ENCODE results near the gene FBP1.
"Not testable (repeated sequence)": the region's sequence is repeated elsewhere in the genome, so short reads cannot be mapped to it uniquely, and the experiment has no call there.

FBP1 gene

DNA sequence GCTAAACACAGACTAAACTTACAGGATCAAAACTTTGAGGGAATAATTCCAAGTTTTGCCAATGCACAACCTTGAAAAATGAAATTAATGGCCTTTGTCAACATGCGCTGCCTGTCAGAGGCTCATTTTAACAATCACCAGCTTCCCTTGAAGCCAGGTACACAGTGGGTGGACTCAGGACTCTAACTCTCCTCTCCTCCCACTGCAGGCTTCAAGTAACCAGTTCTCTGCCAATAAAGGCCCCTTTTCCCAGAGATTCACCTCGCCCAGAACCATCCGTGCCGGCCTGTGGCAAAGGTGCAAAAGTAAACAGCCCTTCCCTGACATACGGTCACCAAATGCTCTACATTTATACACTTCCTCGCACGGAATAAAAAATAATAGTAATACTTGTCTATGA lies 27.2 kb downstream of the FBP1 start:
- FAIRE-seq, result no peak

DNA sequence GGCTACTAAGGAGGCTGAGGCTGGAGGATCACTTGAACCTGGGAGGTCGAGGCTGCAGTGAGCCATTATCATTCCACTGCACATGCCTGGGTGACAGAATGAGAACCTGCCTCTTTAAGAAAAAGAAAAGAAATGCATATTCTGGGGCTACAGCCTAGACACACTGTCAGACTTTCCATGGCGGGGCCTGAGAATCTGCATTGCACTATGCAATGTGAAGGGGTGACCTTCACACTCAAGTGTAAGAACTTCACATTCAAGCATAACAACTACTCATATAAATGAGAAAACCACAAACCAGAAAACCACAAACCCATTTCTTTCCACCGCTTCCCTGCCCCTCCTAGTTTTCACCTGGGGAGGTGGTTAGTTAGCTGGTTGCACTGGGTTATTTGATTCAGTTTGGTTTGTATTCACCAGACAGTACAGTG lies 27.7 kb downstream of the FBP1 start:
- no peak for FAIRE-seq

- FAIRE-seq, result no peak
These were observed 29.1 kb downstream of the FBP1 start for GRCh38 chr9:94610181-94610606.

- no peak for FAIRE-seq
These were observed 32.0 kb downstream of the FBP1 start for GRCh38 chr9:94607423-94607691.

- no peak for FAIRE-seq
These were observed 32.5 kb downstream of the FBP1 start for GRCh38 chr9:94606646-94607422.

GRCh38 chr9:94603259-94604160 lies 35.8 kb downstream of the FBP1 start:
- no peak for FAIRE-seq

- no peak for FAIRE-seq
These were observed 36.7 kb downstream of the FBP1 start for GRCh38 chr9:94602666-94603065.

- no peak for FAIRE-seq
These were observed 38.6 kb downstream of the FBP1 start for GRCh38 chr9:94600715-94601114.

DNA sequence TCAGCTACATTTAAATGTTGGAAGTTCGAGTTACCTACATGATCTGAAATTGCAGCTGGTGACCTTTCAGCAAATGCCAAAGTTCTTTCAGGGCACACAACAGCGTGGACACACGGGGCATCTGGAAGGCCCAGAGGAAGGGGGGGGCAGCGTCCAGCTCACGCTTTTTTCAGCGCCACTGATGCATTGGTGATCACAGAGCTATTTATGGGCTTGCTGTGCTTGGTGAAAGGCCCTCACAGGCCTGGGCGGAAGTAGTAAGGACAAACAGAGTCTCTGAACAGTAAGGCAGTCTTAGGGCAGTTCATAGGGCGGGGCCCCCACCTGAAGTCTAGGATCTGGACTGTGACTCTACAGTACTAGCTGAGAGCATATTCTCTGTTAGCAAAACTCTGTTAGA lies 39.1 kb downstream of the FBP1 start:
- FAIRE-seq, result no peak

GRCh38 chr9:94599102-94599501 lies 40.2 kb downstream of the FBP1 start:
- FAIRE-seq, result no peak

- no peak for FAIRE-seq
These were observed 45.6 kb downstream of the FBP1 start, which contains the start of gene FBP2 for GRCh38 chr9:94593459-94594345. Gene FBP2, minus strand, starts transcription at chr9:94593824. Its CDS starts 98 bp downstream, at chr9:94593726.

DNA sequence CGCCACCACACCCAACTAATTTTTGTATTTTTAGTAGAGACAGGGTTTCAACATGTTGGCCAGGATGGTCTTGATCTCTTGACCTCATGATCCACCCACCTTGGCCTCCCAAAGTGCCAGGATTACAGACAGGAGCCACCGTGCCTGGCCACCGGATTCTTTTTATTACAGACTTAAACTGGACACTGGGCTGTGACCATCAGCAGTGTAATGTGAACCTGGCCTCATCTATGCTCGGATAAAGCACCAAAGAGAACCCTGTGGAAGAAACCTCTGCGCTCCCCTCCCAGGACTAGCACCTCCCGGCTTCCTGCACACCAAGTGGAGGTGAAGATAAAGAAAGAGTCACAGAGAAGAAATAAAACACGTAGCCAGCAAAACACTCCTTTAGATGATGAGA lies 46.6 kb downstream of the FBP1 start:
- FAIRE-seq, result not testable (repeated sequence)

DNA sequence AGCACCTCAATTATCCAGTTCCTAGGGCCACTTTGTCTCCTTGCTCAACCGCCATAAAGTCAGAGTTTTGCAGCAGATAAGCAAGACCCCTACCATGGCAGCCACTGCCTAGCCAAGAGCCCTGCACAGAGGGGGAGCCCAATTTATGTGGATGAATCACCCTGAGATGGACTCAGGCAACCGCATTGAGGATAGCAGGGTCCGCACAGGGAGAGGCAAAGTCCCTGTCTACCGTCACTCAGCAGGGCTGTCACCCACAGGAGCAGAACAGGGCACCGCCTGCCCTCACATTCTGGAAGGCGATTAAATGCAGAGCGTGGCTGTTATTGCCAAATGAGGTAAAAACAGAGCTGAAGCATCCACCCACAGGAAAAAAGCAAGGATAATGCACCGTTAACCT lies 47.4 kb downstream of the FBP1 start:
- no peak for FAIRE-seq

DNA sequence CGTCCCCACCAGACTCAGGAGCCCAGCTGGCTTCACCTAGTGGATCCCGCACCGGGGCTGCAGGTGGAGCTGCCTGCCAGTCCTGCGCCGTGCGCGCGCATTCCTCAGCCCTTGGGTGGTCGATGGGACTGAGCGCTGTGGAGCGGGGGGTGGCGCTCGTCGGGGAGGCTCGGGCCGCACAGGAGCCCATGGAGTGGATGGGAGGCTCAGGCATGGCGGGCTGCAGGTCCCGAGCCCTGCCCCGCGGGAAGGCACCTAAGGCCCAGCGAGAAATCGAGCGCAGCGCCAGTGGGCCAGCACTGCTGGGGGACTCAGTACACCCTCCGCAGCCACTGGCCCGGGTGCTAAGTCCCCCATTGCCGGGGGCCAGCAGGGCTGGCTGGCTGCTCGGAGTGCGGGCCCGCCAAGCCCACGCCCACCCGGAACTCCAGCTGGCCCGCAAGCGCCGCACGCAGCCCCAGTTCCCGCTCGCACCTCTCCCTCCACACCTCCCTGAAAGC lies 48.2 kb downstream of the FBP1 start:
- FAIRE-seq, result not testable (repeated sequence)

DNA sequence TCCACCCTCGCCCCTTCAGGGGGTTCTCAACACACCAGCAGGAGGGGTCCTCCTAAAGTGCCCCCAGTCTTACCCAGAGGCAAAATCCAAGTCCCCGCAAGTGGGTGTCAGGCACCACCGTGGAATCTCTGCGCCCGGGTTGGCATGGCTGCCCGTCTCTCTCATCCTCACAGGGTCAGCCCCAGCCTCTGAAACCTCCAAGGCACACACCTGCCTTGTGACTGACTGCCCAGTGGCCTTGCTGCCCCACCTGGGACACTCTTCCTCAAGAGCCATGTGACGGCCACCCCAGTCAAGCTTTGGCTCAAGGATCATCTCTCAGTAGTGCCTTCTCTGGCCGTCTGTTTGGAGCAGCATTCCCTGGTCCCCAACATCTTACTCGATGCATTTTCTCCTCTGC lies 50.6 kb downstream of the FBP1 start:
- FAIRE-seq, result no peak

- FAIRE-seq, result no peak
These were observed 52.5 kb downstream of the FBP1 start for GRCh38 chr9:94586814-94587213.

GRCh38 chr9:94586316-94586715 lies 53.0 kb downstream of the FBP1 start:
- FAIRE-seq, result no peak

GRCh38 chr9:94584555-94584954 lies 54.8 kb downstream of the FBP1 start:
- no peak for FAIRE-seq

GRCh38 chr9:94581728-94582127 lies 57.6 kb downstream of the FBP1 start:
- FAIRE-seq, result no peak

- FAIRE-seq, result no peak
These were observed 61.7 kb downstream of the FBP1 start for GRCh38 chr9:94577571-94577970.

DNA sequence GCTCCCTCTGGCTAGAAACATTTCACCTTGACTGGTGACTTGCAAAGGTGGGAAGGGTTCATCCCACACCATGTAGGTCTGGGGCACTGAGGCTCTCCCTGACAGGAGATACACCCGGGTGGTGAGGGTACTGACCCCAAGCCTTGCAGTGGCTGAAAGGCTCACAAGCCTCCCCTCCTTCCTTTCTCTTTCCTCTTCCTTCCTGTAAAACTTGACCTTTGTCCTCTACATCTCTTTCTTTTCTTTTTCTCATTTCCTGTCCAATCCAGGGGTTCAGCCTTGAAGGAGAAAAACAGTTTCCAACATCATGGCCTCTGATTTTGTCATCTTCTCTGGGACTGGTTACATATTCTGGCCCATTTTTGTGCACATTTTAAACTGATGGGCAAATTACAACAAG lies 62.3 kb downstream of the FBP1 start:
- FAIRE-seq, result no peak

GRCh38 chr9:94576131-94576530 lies 63.2 kb downstream of the FBP1 start:
- no peak for FAIRE-seq

Measured in colon (tissue), 2 donors.